ENCODE measurements around the gene ICAM2.

Gene ICAM2

DNA sequence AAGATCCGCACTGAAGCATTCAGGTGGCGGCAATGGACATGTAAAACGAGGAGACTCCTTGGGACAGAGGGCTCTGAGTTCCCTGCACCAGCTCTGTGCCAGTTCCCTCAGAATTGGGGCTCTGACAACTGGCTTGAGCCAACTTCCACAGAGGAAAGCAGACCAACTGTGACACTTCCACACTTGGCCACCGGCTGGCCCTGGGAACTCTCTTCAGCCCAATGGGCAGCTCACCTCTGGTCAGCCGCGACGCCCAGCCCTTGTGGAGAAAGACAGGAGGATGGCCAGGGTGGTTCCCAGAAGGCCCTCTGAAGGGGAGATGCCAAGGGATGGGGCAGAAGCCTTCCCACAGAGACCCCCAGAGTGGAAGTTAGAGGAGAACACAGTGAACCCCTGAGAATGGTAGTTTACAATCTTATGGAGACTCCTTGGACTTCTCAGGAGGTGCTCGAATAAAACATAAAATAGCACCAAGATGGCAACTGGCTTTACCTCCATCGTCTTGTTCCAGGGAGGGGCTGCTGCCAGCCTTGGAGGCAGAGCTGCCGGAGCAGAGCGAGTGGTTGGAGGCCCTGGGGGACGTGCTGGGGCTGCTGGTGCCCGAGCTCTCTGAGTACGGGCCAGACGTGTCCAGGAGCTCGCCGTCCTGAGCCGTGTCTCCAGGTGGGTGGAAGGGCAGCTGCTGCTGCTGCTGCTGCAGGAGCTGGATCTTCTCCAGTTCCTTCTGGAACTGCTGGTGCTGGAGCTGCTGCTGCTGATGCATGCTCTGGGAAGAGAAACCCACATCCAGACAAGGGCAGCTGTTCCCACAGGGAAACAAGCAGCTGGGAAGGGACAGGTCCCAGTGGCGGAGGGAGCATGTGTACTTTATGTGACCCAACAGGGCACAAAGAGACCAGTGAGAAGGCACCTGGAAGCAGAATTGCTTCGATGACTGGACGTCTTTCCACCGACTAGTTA lies 35.0 kb upstream of the ICAM2 start:
- no peaks in the 10 kb centered on the region for H3K27me3 Mint-ChIP-seq
- peak overlapping the region in 1 of 2 donors; percentile 36 for H3K27ac Mint-ChIP-seq
- H3K4me3 Mint-ChIP-seq = no peak overlapping the region
- no peaks in the 10 kb centered on the region for H3K9me3 Mint-ChIP-seq
- peaks cover 46% of the 10 kb centered on the region for H3K4me1 Mint-ChIP-seq
- DNase-seq (no peak), ATAC-seq (no peak)

- H3K4me1 Mint-ChIP-seq = peaks cover 39% of the 10 kb centered on the region
- H3K9me3 Mint-ChIP-seq = no peaks in the 10 kb centered on the region
- DNase-seq (no peak), ATAC-seq (no peak)
- H3K27ac Mint-ChIP-seq = no peak overlapping the region
- no peaks in the 10 kb centered on the region for H3K27me3 Mint-ChIP-seq
- no peak overlapping the region for H3K4me3 Mint-ChIP-seq
Measured at GRCh38 chr17:64054304-64054703, 33.9 kb upstream of the ICAM2 start.

DNA sequence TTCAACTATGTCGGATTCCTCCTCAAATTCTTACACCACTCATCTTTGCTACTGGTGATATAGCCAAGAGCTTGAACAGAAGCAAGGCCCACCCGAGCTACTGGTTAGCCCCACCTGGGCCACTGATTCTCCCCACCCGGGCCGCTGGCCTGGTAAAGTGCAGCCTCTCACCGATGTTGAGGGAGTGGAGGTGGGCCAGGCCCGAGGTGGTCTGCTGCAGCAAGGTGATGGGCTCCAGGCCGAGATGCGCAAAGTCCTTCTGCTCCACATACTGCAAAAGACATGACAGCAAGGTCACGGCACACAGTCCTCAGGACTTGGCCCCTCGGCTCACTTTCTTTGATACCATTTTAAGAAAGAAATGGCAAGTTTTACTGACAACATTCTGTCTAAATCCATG lies 32.7 kb upstream of the ICAM2 start:
- DNase-seq (no peak), ATAC-seq (no peak)
- Mint-ChIP-seq H3K9me3 (no peaks in the 10 kb centered on the region), H3K4me1 (peaks cover 33% of the 10 kb centered on the region), H3K27ac (peak overlapping the region in 1 of 2 donors; percentile 61), H3K27me3 (no peaks in the 10 kb centered on the region), H3K4me3 (no peak overlapping the region)

DNA sequence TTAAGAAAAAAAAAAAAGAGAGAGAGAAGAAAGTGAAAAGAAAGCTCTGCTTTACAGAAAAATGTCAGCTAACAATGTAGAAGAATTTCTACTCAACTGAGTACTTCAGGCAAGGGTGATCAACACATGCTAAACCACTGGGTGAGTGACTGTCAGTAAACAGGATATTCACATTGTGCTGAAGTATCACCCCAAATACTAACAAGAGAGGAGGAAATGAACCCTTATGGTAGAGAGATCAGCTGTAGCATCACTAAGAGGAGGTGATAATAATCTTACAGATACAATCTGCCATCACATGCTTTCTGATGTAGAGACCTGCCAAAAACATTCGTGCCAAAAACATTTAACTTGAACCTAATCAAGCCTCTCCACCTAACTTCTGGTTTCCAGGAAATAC lies 30.7 kb upstream of the ICAM2 start:
- H3K9me3 Mint-ChIP-seq = no peaks in the 10 kb centered on the region
- H3K27me3 Mint-ChIP-seq = no peaks in the 10 kb centered on the region
- DNase-seq = no peak
- no peak overlapping the region for H3K4me3 Mint-ChIP-seq
- peaks cover 24% of the 10 kb centered on the region for H3K4me1 Mint-ChIP-seq
- H3K27ac Mint-ChIP-seq = peak overlapping the region in 1 of 2 donors; percentile 79
- ATAC-seq = peak; percentile 84

GRCh38 chr17:64048805-64049204 lies 28.4 kb upstream of the ICAM2 start:
- no peak for ATAC-seq
- peaks cover 19% of the 10 kb centered on the region for H3K4me1 Mint-ChIP-seq
- H3K27ac Mint-ChIP-seq = no peak overlapping the region
- H3K9me3 Mint-ChIP-seq = no peaks in the 10 kb centered on the region
- DNase-seq = no peak
- H3K4me3 Mint-ChIP-seq = no peak overlapping the region
- no peaks in the 10 kb centered on the region for H3K27me3 Mint-ChIP-seq

DNA sequence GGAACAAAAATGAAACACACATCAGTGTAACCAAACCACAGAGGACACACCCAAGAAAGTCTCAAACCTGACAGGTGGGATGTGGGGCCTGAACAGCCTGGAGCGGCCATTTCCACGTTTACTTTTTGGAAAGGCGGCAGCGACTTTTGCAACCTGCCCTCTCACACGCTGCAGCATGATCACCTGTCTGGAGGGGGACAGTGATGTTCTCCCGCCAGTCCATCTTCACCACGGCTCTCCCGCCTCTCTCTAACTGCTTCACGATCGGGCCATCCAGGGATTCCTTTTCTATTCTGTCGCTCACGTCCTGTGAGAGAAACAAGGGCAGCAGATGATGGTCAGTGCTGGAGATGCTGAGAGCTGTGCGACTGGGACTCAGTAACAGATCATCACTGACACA lies 24.7 kb upstream of the ICAM2 start:
- ATAC-seq (no peak), DNase-seq (no peak)
- Mint-ChIP-seq H3K4me3 (no peak overlapping the region), H3K27ac (peak overlapping the region; percentile 49 to 57), H3K4me1 (peaks cover 7% of the 10 kb centered on the region), H3K27me3 (no peaks in the 10 kb centered on the region), H3K9me3 (no peaks in the 10 kb centered on the region)

GRCh38 chr17:64042700-64043485 lies 22.5 kb upstream of the ICAM2 start:
- no peak for DNase-seq
- Mint-ChIP-seq H3K27me3 (no peaks in the 10 kb centered on the region), H3K27ac (peak overlapping the region in 1 of 2 donors; percentile 60), H3K9me3 (no peaks in the 10 kb centered on the region), H3K4me3 (no peak overlapping the region), H3K4me1 (peaks cover 6% of the 10 kb centered on the region)
- ATAC-seq = no peak

- Mint-ChIP-seq H3K4me3 (no peak overlapping the region), H3K4me1 (peaks cover 6% of the 10 kb centered on the region), H3K27me3 (no peaks in the 10 kb centered on the region), H3K9me3 (no peaks in the 10 kb centered on the region), H3K27ac (no peak overlapping the region)
- DNase-seq (no peak), ATAC-seq (no peak)
Measured at GRCh38 chr17:64041912-64042311, 21.5 kb upstream of the ICAM2 start.

DNA sequence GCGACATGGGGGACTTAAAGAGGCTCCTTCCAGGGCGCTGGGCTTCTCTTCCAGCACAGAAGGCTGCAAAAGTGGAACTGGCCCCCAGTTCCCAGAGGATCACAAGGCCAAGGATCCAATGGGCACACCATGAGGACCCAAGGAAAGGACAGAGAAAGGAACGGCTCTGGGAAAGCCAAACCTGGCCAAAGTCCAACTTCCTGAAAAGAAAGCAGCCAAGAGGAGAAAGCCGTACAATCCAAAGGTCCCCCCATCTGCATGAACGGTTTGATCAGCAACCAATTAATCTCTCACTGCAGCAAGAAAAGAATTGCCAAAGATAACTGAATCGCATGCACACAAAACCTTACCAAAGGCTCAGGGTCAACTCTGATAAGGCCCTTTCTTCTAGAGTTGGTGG lies 19.8 kb upstream of the ICAM2 start:
- Mint-ChIP-seq H3K4me3 (no peak overlapping the region), H3K4me1 (peaks cover 6% of the 10 kb centered on the region), H3K9me3 (no peaks in the 10 kb centered on the region), H3K27me3 (no peaks in the 10 kb centered on the region), H3K27ac (no peak overlapping the region)
- ATAC-seq (no peak), DNase-seq (no peak)

DNA sequence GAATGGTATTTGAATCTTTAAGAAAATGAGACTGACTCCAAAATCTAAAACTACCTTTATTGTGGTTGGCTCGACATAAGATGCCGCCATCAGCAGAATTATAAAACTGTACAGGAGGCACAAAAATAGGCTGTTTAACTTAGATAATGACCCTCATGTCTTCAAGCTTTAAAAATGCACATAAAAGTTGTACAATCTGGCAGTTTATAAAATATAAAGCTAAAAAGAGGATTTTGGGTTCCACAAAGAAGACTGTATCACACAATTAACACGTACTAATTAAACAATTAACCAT lies 18.6 kb upstream of the ICAM2 start:
- Mint-ChIP-seq H3K9me3 (no peaks in the 10 kb centered on the region), H3K4me1 (peaks cover 6% of the 10 kb centered on the region), H3K27ac (no peak overlapping the region), H3K4me3 (no peak overlapping the region), H3K27me3 (no peaks in the 10 kb centered on the region)
- no peak for DNase-seq
- no peak for ATAC-seq

- Mint-ChIP-seq H3K27ac (no peak overlapping the region), H3K4me1 (peaks cover 6% of the 10 kb centered on the region), H3K9me3 (no peaks in the 10 kb centered on the region), H3K4me3 (no peak overlapping the region), H3K27me3 (no peaks in the 10 kb centered on the region)
- no peak for ATAC-seq
- no peak for DNase-seq
Measured at GRCh38 chr17:64038331-64039105, 18.1 kb upstream of the ICAM2 start.

DNA sequence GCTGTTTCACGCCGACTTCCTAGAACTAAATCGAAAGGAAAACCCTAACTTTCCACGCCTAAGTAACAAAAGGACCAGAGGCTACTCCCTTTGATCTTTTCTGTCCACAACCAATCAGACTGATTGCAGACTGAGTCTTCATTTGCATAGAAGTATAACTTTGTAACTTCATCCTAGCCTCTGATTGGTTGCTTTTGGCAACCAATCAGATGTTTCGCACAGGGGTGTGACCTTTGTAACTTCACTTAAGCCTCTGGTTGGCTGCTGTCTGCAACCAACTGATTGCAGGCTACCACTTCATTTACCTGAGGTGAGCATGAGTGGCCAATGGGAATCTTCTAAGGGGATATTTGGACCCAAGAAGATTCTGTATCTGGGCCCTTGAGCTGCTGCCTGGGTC lies 17.4 kb upstream of the ICAM2 start:
- H3K9me3 Mint-ChIP-seq = no peaks in the 10 kb centered on the region
- DNase-seq (no peak), ATAC-seq (no peak)
- no peak overlapping the region for H3K4me3 Mint-ChIP-seq
- no peak overlapping the region for H3K27ac Mint-ChIP-seq
- no peaks in the 10 kb centered on the region for H3K27me3 Mint-ChIP-seq
- H3K4me1 Mint-ChIP-seq = peaks cover 6% of the 10 kb centered on the region

- Mint-ChIP-seq H3K9me3 (no peaks in the 10 kb centered on the region), H3K4me3 (no peak overlapping the region), H3K27me3 (no peaks in the 10 kb centered on the region), H3K27ac (peak overlapping the region in 1 of 2 donors; percentile 38), H3K4me1 (peaks cover 5% of the 10 kb centered on the region)
- DNase-seq (no peak), ATAC-seq (no peak)
Measured at GRCh38 chr17:64037180-64037579, 16.7 kb upstream of the ICAM2 start.

DNA sequence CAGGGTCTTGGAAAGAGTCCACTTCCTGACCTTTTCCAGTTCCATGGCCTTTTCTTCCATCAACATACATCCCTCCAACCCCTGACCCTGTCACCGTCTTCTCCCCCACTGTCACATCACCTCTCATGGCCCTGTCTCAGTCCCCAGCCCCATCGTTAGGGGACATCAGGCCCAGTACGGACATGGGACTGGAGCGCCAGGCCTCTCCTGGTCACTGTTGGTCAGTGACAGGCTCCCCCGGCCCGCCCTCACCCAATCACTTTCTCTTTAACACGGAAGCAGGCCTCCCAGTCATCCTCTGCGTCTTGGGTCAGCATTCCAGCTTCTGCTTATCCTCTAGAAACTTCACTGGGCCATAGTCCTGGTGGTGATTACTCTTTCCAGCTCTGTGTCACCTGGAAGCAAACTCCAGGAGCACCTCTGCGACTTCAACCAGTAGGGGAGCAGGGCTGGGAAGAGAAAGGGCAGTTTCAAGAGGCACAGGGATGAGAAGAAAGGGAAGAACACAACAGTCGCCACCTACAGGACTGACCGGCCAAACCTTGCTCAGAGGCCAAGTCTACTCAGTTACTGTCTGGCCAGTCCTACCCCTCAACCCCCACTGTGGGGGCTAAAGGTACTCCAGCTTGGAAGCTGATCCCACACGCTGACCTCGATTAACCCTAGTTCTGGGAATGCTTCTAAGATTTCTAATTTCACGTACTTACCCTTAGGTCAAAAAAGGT lies 15.9 kb upstream of the ICAM2 start:
- no peaks in the 10 kb centered on the region for H3K27me3 Mint-ChIP-seq
- ATAC-seq = no peak
- no peak overlapping the region for H3K27ac Mint-ChIP-seq
- H3K4me3 Mint-ChIP-seq = no peak overlapping the region
- H3K4me1 Mint-ChIP-seq = no peaks in the 10 kb centered on the region
- no peaks in the 10 kb centered on the region for H3K9me3 Mint-ChIP-seq
- no peak for DNase-seq

DNA sequence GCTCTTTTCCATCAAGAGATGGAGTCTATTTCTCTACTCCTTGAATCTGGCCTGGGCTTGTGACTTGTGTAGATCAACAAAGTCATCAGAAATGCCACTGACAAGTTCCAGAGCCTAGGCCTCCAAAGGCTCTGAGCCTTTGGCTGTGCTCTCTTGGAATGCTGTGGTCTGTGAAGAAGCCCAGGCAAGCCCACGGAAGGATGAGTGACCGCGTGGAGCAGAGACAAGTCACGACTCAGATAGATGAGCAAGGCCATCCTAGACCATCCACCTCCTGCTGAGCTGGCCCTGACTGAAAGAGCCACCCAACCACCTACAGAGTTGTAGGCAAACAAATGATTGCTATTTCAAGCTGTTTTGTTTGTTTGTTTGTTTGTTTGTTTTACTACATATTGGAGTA lies 11.6 kb upstream of the ICAM2 start:
- H3K4me3 Mint-ChIP-seq = no peak overlapping the region

More for the DNA sequence above, 11.6 kb upstream of the ICAM2 start:
- DNase-seq (no peak), ATAC-seq (no peak)
- peaks cover 14% of the 10 kb centered on the region for H3K4me1 Mint-ChIP-seq
- no peaks in the 10 kb centered on the region for H3K9me3 Mint-ChIP-seq
- no peak overlapping the region for H3K27ac Mint-ChIP-seq
- no peaks in the 10 kb centered on the region for H3K27me3 Mint-ChIP-seq

Data from stimulated activated naive CD8-positive, alpha-beta T cell treated with anti-CD3 and anti-CD28 coated beads, Interleukin-15, amount 100 ng/mL, for 72 hours (primary cell).